ENCODE data around the gene PLA2G3. TPM values are rescaled to one million over a fixed set of nuclear protein-coding genes. Genes with fewer than 3 reads are reported as not detected.

PLA2G3 gene
- total RNA-seq, 1 experiment from 2014 or later, result not detected

GRCh38 chr22:31106731-31107177, 33.6 kb downstream of the PLA2G3 start:
- H3K9me3 ChIP-seq (ENCODE audit: control insufficient read depth in 1 of 2, insufficient read depth in 1 of 2, low read depth in 1 of 2, low read length in 2 of 2), result no peaks in the 10 kb centered on the region
- ChIA-PET POLR2A (interaction anchor here (0.9 to 1.9 kb wide), 7 partner anchors 8 to 138 kb away, joined by 3 to 6 read pairs (median 4); partner anchors contain the start of genes MORC2 and SMTN), CTCF (interaction anchor here (0.8 to 3.5 kb wide), 16 partner anchors 8 to 207 kb away, joined by 3 to 57 read pairs (median 9); partner anchors contain the start of genes MORC2 and TUG1), RAD21 (ENCODE audit: low non-redundant PET in 1 of 2, low total read pairs in 2 of 2, uncharacterized antibody in 2 of 2, unreplicated experiment in 2 of 2) (interaction anchor here (1.2 to 1.5 kb wide), 2 partner anchors 42 to 166 kb away, joined by 7 to 8 read pairs; no protein-coding TSS in a partner anchor)
- H3K79me2 ChIP-seq (ENCODE audit: insufficient read depth, low read length), result no peaks in the 10 kb centered on the region; the same call in 1 of the 2 replicates
- peak overlapping the region; percentile 99 for H3K4me2 ChIP-seq (ENCODE audit: low read length)
- peak; percentile 15 for ATAC-seq
- intact Hi-C loops (cut with micrococcal nuclease), result loop anchor here (1.0 kb wide), 3 partner anchors 43 to 166 kb away; no protein-coding TSS in a partner anchor
- H3K4me3 ChIP-seq (replicated peaks in 1 of 2; ENCODE audit: low read depth in 1 of 2, low read length in 2 of 2), result peak overlapping the region; percentile 90 to 97
- H3K4me1 ChIP-seq (ENCODE audit: control insufficient read depth in 1 of 2, insufficient read depth in 2 of 2, low read length in 2 of 2), result peaks cover 14 to 31% of the 10 kb centered on the region in 2 experiments; a peak in 3 of 4 replicates
- no peaks in the 10 kb centered on the region for H3K27me3 ChIP-seq (ENCODE audit: insufficient read depth, low read length)
- no peak overlapping the region for H2AFZ ChIP-seq (ENCODE audit: low read depth, low read length, poor library complexity, severe bottlenecking)
- TSS peak; percentile 67 for BruUV-seq (replicated peaks)
- peak overlapping the region; percentile 95 for H3K9ac ChIP-seq (ENCODE audit: low read length)
- DNase-seq (ENCODE audit: low read depth, low spot score), result no peak
- peak overlapping the region; percentile 75 for H3K27ac ChIP-seq (ENCODE audit: low read depth, low read length)
- no peaks in the 10 kb centered on the region for H4K20me1 ChIP-seq (ENCODE audit: insufficient read depth)
- no peaks in the 10 kb centered on the region for H3K9me2 ChIP-seq (ENCODE audit: insufficient read depth)
- TF ChIP-seq ATF3 (IDR thresholded peaks at IDR 0.05), result no peak
- TF ChIP-seq ZNF274 (IDR thresholded peaks at IDR 0.05; ENCODE audit: low read depth, low read length), result no peak
- TF ChIP-seq RAD21 (IDR thresholded peaks at IDR 0.05; ENCODE audit: low read depth), result no peak
- TF ChIP-seq POLR2AphosphoS5 (IDR thresholded peaks at IDR 0.05; ENCODE audit: low read depth, low read length), result no peak
- TF ChIP-seq MAX (IDR thresholded peaks at IDR 0.05), result no peak
- TF ChIP-seq EZH2 (IDR thresholded peaks at IDR 0.05), result no peak
- TF ChIP-seq FOSL1 (IDR thresholded peaks at IDR 0.05; ENCODE audit: low read depth), result no peak
- no peak for TF ChIP-seq SRF (IDR thresholded peaks at IDR 0.05; ENCODE audit: low read depth)
- TF ChIP-seq ZBTB33 (IDR thresholded peaks at IDR 0.05; ENCODE audit: extremely low read depth, insufficient replicate concordance, low read length), result no peak
- TF ChIP-seq CBX3 (IDR thresholded peaks at IDR 0.05; ENCODE audit: low read depth), result no peak
- no peak for TF ChIP-seq EGR1 (IDR thresholded peaks at IDR 0.05; ENCODE audit: low read depth)
- TF ChIP-seq POLR2A (IDR thresholded peaks at IDR 0.05; ENCODE audit: borderline replicate concordance, extremely low read depth, insufficient read depth, insufficient read length), result no peak
- no peak for TF ChIP-seq ZFX (IDR thresholded peaks at IDR 0.05)
- TF ChIP-seq YY1 (IDR thresholded peaks at IDR 0.05; ENCODE audit: extremely low read depth, insufficient replicate concordance, low read depth, low read length), result no peak
- no peak for TF ChIP-seq SIN3A (IDR thresholded peaks at IDR 0.05; ENCODE audit: low read depth)
- no peak for TF ChIP-seq CTCF (IDR thresholded peaks at IDR 0.05 in 2 of 3, conservative IDR thresholded peaks at IDR 0.05 in 1 of 3; ENCODE audit: borderline replicate concordance in 1 of 3, insufficient read depth in 1 of 3, low read depth in 2 of 3, low read length in 2 of 3)
- no peak for TF ChIP-seq EZH2phosphoT487 (IDR thresholded peaks at IDR 0.05; ENCODE audit: borderline replicate concordance)
- H3K36me3 ChIP-seq (ENCODE audit: control insufficient read depth in 1 of 2, insufficient read depth in 2 of 2, low read length in 2 of 2), result peaks cover 0 to 9% of the 10 kb centered on the region in 2 experiments; a peak in 1 of 4 replicates

All from HCT116 (cell line).